GM19035 (cell line): ENCODE results near the gene PFKL.
"Not testable (repeated sequence)": the region's sequence is repeated elsewhere in the genome, so short reads cannot be mapped to it uniquely, and the experiment has no call there.

Source experiments
- ATAC-seq: cut with Tn5 transposase; IDR thresholded peaks from one replicate; pipeline ENCODE4 v1.9.1; 2021; ENCODE audit not compliant: unreplicated experiment

Gene PFKL

DNA sequence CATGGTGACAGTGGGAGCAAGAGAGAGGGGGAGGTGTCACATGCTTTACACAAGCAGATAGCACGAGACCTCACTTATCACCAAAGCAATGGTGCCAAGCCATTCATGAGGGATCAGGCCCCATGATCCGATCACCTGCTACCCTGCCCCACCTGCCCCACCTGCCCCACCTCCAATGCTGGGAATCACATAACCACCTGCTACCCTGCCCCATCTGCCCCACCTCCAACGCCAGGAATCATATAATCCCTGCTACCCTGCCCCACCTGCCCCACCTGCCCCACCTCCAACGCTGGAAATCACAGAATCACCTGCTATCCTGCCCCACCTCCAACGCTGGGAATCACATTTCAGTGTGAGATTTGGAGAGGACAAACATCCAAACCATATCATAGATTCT is 24.8 kb upstream of the PFKL start:
- ATAC-seq = no peak

GRCh38 chr21:44279354-44280260 is 20.2 kb upstream of the PFKL start:
- no peak for ATAC-seq

- ATAC-seq = no peak
Measured at GRCh38 chr21:44281801-44282200, 18.1 kb upstream of the PFKL start.

DNA sequence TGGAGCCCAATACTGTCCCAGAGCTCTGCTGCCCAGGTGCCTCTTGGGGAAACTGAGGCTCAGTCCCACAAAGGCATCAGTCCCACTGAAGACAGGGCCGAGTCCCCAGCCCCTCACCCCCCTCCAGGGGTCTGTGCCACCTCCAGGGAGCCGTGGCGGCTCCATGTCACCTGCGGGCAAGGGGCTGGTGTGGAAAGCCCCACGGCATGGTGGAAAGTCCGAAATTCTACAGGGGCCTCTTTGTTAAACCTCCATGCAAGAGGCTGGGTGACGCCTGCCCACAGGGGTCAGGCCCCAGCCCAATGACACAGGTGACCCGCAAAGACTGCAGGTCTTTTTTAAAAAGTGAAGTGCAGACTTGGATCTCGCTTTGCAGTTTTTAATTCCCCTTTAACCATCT is 17.5 kb upstream of the PFKL start:
- ATAC-seq = no peak

DNA sequence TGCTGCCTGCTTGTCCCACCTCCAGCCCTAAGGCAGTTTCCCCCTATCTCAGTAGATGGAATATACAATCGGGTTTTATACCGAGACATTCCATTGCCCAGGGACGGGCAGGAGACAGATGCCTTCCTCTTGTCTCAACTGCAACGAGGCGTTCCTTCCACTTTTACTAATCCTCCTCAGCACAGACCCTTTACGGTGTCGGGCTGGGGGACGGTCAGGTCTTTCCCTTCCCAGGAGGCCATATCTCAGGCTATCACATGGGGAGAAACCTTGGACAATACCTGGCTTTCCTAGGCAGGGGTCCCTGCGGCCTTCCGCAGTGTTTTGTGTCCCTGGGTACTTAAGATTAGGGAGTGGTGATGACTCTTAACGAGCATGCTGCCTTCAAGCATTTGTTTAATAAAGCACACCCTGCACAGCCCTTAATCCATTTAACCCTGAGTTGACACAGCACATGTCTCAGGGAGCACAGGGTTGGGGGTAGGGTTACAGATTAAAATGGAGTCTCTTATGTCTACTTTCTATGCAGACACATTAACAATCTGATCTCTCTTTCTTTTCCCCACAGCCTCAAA is 16.6 kb upstream of the PFKL start:
- ATAC-seq = not testable (repeated sequence)

DNA sequence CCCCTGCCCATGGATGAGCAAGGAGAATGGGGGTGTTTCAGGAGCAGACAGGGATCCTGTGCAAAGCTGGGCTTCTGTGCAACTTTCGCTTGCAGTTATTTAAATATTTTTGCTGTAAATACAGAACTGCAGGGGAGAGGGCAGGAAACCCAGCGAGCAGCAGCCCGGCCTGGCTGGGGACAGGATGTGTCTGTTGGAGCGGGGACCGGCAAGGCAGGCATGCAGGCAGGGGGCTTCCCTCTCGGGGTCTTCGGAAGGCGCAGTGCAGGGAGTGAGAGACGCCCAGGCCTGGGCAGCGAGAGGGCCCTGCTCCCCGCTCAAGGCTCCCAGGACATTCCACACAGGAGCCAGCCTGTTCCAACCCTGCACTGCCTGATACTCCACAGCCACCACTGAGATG is 15.9 kb upstream of the PFKL start:
- no peak for ATAC-seq

DNA sequence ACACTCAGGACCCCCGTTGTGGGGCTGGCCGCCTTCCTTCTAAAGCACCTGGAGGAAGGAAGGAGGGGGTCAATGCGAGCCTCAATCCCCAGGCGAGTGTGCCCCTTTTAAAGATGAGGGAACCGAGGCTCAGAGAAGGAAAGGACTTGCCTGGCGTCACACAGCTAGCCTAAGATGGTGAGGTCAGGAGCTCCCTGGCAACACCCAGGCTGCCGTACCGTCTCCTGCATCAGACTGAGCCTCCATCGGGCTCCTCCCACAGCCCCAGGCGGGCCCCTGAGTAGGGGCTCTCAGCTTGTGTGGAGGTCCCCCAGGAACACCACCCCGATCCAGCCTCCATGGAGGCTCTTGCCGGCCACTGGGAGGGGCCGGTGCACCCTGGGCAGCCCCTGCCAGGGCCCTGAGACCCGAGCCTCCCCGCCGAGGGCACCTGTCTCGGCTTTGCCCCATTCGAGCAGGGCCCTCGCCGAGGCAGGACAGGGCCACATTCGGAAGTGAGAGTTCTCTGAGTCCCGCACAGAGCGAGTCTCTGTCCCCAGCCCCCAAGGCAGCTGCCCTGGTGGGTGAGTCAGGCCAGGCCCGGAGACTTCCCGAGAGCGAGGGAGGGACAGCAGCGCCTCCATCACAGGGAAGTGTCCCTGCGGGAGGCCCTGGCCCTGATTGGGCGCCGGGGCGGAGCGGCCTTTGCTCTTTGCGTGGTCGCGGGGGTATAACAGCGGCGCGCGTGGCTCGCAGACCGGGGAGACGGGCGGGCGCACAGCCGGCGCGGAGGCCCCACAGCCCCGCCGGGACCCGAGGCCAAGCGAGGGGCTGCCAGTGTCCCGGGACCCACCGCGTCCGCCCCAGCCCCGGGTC is 14.5 kb upstream of the PFKL start, which contains the start of gene AIRE:
TSS of gene AIRE (plus strand) at position 739 of the 855 bp plus-strand sequence. CDS start 131 bp downstream, outside the sequence.
- no peak for ATAC-seq

GRCh38 chr21:44286086-44286715 is 13.7 kb upstream of the PFKL start:
- ATAC-seq = no peak

- ATAC-seq = no peak
Measured at GRCh38 chr21:44286716-44287632, 12.9 kb upstream of the PFKL start.

DNA sequence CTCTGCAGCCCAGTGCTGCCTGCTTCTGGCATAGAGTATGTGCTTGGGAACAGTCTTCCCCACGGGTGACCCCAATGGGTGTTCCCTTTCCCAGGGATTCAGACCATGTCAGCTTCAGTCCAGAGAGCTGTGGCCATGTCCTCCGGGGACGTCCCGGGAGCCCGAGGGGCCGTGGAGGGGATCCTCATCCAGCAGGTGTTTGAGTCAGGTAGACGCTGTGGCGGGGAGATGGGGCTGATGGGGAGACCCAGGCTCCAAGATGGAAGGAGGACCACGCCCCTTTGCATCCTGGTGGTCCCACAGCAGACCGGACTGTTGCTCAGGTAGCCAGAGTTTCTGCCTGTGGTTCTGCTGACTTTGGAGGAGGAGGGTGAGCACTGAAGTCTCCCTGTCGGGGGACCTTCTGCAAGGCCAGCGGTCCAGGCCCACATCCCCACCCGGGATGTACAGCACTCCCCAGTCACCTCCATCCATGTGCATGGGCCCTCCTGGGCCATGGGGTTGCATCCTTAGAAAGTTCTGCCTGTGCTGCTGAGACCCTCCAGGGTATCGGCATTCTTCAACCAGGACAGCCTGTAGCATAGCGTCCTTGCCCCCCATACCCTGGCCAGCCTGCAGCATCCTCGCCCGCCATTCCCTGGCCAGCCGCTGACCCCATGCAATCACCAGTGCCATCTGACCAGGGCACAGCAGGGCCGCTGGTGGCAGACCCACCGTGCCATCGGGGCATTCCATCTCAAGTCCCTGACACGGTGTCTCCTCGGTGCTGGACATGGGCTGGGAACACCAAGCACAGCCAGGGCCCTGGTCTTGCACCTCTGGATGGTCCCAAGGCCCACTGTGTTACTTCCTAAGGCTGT is 11.4 kb upstream of the PFKL start:
- no peak for ATAC-seq

DNA sequence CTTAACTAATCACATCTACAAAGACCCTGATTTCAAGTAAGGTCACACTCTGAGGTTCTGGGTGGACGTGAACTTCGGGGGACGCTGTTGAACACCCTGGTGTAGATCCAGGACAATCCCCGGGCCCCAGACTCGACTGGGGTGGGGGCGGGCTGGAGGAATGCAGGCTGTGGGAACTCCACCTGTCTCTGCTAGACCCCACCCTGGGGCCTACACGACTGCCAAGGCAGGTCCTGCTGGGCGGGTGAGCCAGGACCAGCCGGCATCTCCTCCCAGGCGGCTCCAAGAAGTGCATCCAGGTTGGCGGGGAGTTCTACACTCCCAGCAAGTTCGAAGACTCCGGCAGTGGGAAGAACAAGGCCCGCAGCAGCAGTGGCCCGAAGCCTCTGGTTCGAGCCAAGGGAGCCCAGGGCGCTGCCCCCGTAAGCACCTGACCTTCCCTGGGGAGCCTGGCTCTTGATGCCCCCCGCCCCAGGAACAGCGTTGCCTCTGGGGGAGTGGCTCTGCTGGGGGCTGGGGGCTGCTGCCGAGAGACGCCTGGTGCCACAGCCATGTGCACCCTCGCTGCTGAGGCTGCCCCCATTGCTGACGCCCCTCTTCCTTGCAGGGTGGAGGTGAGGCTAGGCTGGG is 10.4 kb upstream of the PFKL start:
- no peak for ATAC-seq

DNA sequence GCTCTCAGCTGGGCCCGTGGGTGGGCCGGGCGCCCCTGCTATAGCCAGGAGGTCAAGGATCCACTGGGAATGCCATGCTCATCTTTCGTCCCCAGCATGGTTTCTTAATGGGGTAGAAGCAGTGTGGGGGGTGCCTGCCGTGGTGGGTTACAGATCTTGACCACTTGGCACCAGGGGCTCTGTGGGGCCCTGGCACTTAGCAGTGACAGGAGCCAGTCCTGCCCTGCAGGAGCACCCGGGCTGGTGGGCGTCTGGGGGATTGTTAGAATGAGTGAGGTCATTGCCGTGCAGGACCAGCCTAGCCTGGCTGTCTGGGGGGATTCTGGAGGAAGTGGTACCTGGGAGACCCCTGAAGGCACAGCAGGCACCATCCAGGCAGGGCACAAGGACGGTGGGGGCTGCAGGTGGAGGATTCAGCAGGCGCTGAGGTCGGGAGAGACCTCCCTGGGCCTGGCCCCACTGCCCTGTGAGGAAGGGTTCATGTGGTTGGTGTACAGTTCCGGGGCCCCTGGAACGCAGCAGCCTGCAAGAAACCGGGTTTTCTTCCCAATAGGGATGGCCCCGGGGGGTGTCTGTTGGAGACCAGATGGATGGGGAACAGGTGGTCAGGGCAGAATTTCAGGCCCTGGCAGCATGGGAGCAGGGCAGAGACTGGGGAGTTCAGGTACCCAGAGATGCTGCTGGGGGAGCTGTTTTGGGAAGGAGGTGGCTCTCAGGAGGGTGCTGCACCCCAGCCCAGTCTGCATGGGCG is 9.4 kb upstream of the PFKL start:
- no peak for ATAC-seq

DNA sequence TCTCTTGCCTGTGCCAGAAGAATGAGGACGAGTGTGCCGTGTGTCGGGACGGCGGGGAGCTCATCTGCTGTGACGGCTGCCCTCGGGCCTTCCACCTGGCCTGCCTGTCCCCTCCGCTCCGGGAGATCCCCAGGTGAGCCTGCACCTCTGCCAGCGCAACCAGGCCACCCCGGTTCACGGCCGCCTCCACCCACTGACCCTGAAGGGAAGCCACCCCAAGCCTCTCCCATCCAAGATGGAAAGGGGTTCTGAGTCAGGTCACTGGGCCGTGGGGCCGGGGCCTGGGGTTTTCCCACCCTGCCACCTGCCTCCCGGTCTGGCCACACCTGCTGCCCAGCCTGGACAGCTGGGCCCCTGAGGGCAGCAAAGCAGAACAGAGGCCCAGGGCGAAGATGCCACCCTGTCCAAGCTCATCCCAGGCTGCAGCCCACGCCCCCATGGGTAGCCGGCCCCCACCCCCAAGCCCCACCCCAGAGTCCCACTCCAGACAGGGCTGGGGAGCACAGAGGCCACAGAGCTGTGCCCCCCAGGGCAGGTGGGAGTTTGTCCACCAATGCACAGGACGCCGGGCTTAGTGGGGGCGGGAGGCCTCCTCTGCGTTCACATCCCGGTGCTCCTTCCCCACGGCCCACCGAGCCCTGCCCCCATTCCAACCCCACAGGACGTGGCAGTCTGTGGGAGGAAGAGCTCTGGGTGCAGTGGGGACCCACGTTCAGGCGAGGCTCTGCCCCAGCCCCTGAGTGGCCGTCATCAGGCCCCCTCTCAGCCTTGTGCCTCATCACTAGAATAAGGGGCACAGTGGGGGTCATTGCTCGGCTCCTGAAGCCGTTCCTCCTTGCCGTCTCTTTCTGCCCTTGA is 8.5 kb upstream of the PFKL start:
- ATAC-seq = no peak

GRCh38 chr21:44291936-44292811 is 7.7 kb upstream of the PFKL start:
- ATAC-seq = no peak

- ATAC-seq = no peak
Measured at GRCh38 chr21:44292812-44293195, 7.0 kb upstream of the PFKL start.
